Stimulated activated CD4-positive, alpha-beta T cell treated with anti-CD3 and anti-CD28 coated beads, Interleukin-12 subunit alpha, Interleukin-12 subunit beta, amount 100 ng/mL, for 24 hours (primary cell): ENCODE data around the gene MDN1.
"Not testable (repeated sequence)": the region's sequence is repeated elsewhere in the genome, so short reads cannot be mapped to it uniquely, and the experiment has no call there.

ENCODE experiments used
- DNase-seq, 2 experiments: peaks; one replicate each; pipeline ENCODE4 v3.0.0-alpha.2; 2020; ENCODE audit warnings: low read depth in 2 of 2

MDN1 gene

DNA sequence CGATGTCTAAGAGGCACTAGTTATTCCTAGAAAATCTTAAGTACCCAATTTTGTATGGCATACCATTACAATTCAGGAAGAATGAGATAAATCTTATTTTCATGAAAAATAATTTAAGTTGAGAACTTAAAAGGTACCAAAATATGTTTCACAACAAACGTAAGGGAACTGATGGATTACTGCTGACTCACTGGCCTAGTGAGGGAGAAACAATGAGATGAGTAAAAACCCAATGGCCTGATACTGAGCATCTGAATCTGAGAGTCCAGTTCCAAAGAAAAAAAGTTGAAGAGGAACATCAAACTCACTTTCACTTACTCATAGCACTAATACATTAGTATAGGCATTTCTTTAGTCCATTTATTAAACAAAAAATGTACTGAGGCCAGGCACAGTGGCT lies 56.0 kb downstream of the MDN1 start:
- no peak for DNase-seq

DNA sequence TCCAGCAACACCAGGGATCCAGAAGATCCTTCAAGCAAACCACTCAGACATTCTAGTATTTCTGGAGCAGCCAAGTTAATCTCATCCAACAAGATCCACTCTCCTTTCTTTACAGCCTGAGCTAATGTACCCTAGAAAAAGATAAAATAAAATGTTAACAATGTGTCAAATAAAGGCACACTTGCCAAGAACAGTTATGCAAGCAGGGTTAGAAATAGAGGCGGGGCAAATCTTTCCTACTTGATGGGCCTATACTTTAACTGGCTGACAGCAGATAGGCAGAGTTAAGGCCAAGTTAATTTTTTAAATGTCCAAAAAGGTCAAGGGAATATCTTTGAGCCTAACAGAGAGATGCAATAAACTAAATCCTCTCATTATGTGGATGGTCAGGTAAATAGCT lies 60.8 kb downstream of the MDN1 start:
- no peak for DNase-seq

- DNase-seq: no peak
Observed at GRCh38 chr6:89750338-89750737, 69.3 kb downstream of the MDN1 start.

GRCh38 chr6:89749918-89750317 lies 69.7 kb downstream of the MDN1 start:
- DNase-seq: no peak

- no peak for DNase-seq
Observed at GRCh38 chr6:89745716-89746115, 73.9 kb downstream of the MDN1 start.

DNA sequence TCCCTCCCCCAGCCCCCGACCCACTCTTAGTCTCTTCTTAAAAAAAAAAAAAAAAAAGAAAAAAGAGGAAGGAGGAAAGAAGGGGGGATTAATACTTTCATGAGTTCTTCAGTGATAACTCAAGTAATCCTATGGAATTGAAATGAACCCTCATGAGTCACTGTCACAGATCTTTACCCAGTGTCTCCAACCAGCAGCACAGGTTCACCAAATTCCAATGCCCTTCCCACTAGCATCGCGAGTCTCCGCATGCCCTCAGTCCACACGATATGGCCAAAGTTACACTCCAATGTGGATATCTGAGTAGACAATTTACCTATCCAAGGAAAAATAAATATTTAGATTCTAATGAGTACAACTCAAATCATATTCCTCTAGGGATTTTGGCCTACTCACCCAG lies 74.5 kb downstream of the MDN1 start:
- no peak for DNase-seq

DNA sequence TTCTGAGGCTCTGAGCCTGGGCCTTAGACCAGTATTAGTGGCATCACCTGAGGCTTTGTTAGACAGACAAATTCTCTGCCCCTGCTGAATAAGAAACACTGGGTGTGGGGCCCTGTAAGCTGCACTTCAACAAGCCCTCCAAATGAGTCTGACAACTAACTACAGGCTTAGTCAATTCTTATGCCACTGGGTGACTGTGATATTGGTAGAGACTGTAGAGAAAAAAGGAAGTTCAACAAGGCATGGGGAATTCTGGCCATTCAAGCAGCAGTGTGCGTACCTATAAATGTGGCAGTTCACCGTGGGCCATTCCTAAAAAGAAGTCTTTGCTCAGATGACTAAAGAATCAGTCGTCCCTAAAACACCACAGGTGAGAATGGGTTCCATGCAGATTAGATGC lies 82.7 kb downstream of the MDN1 start:
- DNase-seq: no peak

- DNase-seq: no peak
Observed at GRCh38 chr6:89734526-89734925, 85.1 kb downstream of the MDN1 start.

DNA sequence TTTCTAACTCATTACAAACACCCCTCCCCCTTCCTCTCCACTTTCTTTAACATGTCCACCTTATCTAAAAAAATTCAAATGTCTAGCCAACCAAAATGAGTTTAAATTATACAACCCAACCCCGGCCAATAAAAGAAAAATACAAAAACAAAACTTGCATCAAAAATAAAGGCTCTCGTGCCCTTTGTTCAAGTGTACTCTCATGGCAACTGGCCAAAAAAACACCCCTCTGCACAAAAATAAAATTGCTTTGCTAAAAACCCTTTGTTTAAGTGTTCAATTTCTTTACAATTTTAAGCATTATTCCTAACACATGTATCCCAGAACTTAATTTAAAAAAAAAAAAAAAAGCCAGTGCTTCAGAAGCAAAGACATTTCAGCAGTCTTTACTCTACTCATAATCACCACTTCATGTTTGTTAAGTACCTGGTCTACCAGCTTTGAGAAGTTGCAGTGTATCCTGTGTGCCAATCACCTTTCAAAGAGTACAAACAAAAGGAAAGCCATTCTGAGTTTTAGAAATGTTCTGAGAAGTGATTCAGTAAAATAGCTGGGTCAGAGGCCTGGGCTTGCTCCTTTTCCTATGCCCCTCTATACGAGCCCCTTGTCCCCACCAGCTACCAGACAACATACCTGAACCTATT lies 87.5 kb downstream of the MDN1 start:
- no peak for DNase-seq

DNA sequence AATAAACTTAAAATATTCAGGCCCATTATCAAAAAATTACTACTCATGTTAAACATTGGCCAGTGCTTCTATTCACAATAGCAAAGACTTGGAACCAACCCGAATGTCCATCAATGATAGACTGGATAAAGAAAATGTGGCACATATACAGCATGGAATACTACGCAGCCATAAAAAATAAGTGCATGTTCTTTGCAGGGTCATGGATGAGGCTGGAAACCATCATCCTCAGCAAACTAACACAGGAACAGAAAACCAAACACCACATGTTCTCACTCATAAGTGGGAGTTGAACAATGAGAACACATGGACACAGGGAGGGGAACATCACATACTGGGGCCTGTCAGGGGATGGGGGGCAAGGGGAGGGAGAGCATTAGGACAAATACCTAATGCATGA lies 88.3 kb downstream of the MDN1 start:
- not testable (repeated sequence) for DNase-seq

DNA sequence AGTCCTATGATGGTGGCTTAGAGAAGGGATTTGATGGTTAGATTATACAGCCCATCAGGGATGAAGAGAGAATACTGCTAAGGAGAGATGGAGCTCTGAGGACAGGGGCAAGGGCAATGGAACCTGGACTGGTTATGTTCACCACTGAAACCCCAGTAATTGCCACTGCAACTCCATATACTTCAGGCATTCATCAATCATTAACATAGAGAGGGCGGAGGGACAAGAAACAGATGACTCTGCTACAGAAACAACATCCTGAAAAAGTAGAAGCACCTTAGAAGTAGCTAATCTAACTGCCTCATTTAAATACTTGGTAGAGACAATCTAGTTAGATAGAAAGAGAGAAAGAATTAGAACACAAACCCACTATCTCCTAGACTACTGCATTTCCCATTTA lies 89.8 kb downstream of the MDN1 start:
- no peak for DNase-seq

DNA sequence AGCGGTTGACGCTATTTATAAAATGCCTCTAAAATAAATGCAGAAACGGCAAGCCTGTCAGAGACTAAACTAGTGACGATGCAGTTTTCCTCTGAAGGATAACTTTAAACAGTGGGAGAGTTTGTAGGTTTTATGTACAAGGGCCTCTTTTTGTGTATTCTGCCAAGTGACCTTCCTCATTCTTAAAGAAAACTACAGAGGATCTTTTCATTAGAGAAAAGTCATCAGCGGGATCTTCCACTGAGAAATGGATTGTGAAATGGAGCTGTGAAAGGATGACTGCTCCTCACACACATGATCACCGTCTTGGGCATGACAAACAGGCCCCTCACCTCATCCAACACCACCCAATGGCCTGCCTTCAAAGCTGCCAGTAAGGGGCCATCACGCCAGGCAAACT lies 92.1 kb downstream of the MDN1 start:
- DNase-seq: no peak

DNA sequence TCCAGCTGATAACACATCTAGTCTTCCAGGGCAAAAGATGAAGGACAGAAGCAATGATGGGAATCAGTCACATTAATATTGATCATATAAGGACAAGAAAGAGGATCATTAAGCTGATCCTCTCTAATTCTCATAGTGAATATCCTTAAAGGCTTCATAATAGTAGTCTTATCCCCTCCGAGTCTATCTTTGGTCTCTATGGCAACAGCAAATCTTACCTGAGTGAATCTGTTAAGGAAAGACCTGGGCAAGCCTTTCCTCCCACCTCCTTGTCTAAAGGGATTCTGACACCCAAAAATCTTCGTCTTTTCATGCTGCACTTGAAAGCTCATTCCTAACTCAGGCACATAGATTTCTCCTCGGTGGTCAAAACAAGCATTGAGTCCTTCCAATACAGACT lies 94.6 kb downstream of the MDN1 start:
- no peak for DNase-seq

DNA sequence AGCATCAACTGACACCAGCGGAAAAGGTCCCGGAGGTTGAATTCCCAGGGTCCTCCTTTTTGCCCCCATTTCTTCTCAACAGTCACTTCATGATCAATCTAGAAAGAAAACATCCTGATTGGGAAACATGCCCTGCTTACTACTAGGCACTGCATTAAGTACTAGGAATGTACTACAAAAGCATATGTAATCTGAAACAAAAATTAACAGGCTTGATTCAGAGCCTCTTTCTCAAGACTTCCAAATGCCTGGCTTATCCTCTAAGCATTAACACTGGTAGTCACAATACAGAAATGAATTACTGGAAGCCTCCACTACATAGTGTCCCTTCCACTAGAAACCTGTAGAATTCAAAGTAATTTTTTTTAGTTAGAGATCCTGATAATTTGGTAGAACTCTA lies 96.5 kb downstream of the MDN1 start:
- DNase-seq: no peak

GRCh38 chr6:89716532-89716931 lies 103.1 kb downstream of the MDN1 start:
- DNase-seq: no peak

- DNase-seq: no peak
Observed at GRCh38 chr6:89711801-89712200, 107.8 kb downstream of the MDN1 start.

DNA sequence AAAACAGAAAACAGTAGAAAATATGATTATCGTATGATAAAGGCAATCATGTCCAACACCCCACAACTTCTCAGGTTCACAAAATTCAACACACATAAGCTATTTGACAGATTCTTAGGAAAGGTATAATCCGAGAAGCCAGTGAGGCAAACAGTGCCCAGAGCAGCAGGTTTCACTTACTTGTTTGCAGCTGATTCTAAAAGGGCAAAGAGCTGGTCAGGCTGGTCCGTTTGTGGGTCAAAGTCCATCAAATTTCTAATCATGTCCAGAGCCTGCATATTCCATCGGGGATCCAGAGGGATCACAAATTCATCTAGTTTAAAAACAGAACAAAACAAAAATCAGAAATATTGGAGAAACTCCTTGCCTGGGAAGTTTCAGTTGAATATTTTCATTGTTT lies 111.3 kb downstream of the MDN1 start:
- no peak for DNase-seq

- no peak for DNase-seq
Observed at GRCh38 chr6:89707766-89708165, 111.8 kb downstream of the MDN1 start.

GRCh38 chr6:89706121-89706520 lies 113.5 kb downstream of the MDN1 start:
- no peak for DNase-seq

DNA sequence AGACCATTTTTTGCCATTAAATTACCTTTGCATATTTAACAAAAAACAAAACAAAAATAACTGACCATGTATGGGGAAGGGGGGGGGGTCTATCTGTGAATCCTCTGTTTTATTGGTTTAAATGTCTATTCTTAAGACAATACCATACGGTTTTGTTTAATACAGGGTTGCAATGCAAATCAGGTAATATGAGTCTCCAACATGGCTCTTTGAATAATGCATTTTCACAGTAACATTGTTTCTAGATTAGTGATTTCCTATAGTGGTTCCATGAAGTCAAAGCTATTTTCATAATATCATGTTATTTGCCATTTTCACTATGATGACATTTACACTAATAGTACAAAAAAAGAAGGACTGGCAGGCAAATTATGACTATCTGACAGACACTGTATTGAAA lies 116.3 kb downstream of the MDN1 start:
- DNase-seq: no peak

DNA sequence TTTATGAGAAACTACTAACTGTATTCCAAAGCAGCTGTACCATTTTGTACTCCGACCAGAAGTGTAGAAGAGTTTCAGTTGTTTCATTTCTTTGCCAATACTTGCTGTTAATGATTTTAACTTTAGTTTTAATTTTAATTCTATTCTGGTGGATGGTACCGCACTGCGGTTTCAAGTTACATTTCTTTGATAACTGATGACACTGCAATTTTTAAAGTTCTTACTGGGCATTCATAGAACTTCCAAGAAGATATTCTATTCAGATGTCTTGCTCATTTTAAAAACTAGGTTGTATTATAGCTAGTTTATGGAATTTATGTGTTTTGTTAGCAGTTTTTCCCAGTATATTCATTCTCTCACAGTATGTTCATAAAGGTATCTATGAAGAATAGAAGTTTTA lies 117.2 kb downstream of the MDN1 start:
- no peak for DNase-seq

DNA sequence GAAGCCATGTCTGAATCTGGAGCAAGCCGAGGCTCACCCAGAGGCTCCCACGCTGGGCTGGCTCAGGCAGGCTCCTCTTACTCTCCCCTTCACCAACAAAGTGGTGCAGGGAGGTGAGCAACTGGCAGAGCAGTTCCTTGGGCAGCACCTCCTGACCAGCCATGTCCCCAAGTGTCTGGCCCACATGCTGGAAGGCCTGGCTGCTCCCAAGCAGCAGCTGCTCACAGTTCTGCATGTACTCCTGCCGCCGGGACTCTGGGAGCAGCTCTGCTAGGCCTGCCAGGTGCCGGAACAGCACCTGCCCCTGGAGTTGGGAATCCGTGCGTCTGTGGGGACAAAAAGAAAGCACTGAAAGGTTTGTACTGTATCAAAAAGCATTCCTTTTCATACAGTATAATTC lies 123.9 kb downstream of the MDN1 start:
- DNase-seq: no peak

DNA sequence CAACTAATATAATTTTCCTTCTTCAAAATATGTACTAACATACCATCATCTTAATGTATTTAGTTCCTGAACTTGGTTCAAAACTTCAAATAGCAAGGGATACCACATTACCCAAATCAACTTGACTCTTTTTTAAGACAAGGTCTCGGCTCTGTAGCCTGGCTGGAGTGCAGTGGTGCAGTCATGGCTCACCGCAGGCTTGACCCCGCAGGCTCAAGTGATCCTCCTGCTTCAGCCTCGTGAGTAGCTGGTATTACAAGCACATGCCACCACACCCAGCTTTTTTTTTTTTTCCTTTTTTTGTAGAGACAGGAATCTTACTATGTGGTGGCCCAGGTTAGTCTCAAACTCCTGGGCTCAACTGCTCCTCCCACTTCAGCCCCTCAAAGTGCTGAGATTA lies 125.2 kb downstream of the MDN1 start:
- no peak for DNase-seq

- no peak for DNase-seq
Observed at GRCh38 chr6:89693207-89693606, 126.4 kb downstream of the MDN1 start.

GRCh38 chr6:89692256-89692655 lies 127.3 kb downstream of the MDN1 start:
- no peak for DNase-seq
